Measurements from ENCODE around the gene SH3BGRL3.

Gene SH3BGRL3

DNA sequence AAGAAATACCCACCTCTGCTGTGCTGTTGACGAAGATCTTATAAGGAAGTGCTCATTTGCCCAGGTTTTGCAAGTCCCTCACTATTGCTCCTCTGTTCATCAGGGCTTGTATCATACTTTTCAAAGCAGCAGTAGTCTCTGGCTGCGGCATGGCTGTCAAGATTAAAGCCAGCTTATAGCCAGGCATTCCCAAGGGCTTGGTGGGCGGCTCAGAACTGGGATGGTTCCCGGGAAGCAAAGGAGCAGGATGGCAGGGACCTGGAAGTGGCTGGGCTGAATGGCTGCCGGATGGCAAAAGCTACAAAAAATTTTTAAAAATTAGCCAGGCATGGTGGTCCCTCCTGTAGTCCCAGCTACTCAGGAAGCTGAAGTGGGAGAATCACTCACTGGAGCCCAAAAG, 16.7 kb upstream of the SH3BGRL3 start:
- Histone ChIP-seq H4K8ac (ENCODE audit: low read depth, low read length) (no peak overlapping the region), H2BK120ac (ENCODE audit: low read depth, low read length) (no peak overlapping the region), H3K79me1 (ENCODE audit: low read length) (no peaks in the 10 kb centered on the region), H2AK5ac (ENCODE audit: low read length) (no peak overlapping the region), H2BK15ac (replicated peaks; ENCODE audit: low read depth) (no peak overlapping the region), H3K27ac (ENCODE audit: low read depth, low read length) (no peak overlapping the region), H2BK5ac (ENCODE audit: low read length) (no peak overlapping the region), H3K79me2 (ENCODE audit: control insufficient read depth, insufficient read depth, low read length) (no peaks in the 10 kb centered on the region), H4K5ac (ENCODE audit: low read length) (no peak overlapping the region), H3K56ac (ENCODE audit: low read length) (no peak overlapping the region), H3K4me3 (ENCODE audit: low read length) (no peak overlapping the region), H3K4ac (ENCODE audit: low read depth, low read length) (no peak overlapping the region), H3K27me3 (ENCODE audit: insufficient read depth, low read length, poor library complexity) (no peaks in the 10 kb centered on the region), H3K4me1 (ENCODE audit: control insufficient read depth, low read depth, low read length) (no peaks in the 10 kb centered on the region), H3K4me2 (ENCODE audit: low read length) (no peak overlapping the region), H3K9ac (ENCODE audit: low read length) (no peak overlapping the region), H3K23ac (ENCODE audit: low read length) (no peak overlapping the region), H3K36me3 (ENCODE audit: control insufficient read depth, insufficient read depth, low read length) (peaks cover 6% of the 10 kb centered on the region), H3K18ac (ENCODE audit: low read length) (no peak overlapping the region)
- no CpG with 5 or more reads among the region's 5 CpGs for WGBS (ENCODE audit: extremely low coverage, insufficient coverage, low lambda C conversion rate)
- DNase-seq, result no peak

DNA sequence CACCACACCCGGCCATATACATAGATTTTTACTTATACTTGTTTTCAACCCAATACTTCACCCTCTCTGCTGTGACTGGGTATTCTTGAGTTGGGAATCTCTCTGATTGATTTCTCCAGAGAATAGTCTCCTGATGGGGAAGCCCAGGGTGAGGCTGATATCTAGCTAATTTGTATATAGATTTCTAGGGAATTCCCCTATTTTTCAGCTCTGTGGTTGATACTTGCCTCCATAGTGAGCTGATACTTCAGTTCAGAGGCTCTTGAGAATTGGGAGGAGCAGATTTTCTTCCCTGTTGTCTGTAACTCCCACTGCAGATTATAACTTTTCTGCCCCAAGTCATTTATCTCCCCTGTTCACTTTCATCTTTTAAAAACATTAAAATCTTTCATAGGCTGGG, 14.5 kb upstream of the SH3BGRL3 start:
- H2BK5ac ChIP-seq (ENCODE audit: low read length), result no peak overlapping the region
- no peak overlapping the region for H2AK5ac ChIP-seq (ENCODE audit: low read length)
- H4K8ac ChIP-seq (ENCODE audit: low read depth, low read length), result no peak overlapping the region
- no peak overlapping the region for H3K56ac ChIP-seq (ENCODE audit: low read length)
- no peak overlapping the region for H2BK120ac ChIP-seq (ENCODE audit: low read depth, low read length)
- no CpG with 5 or more reads among the region's 1 CpG for WGBS (ENCODE audit: extremely low coverage, insufficient coverage, low lambda C conversion rate)
- H3K4me3 ChIP-seq (ENCODE audit: low read length), result no peak overlapping the region
- peaks cover 6% of the 10 kb centered on the region for H3K36me3 ChIP-seq (ENCODE audit: control insufficient read depth, insufficient read depth, low read length)
- no peak overlapping the region for H2BK15ac ChIP-seq (replicated peaks; ENCODE audit: low read depth)
- no peak overlapping the region for H3K4ac ChIP-seq (ENCODE audit: low read depth, low read length)
- H3K79me2 ChIP-seq (ENCODE audit: control insufficient read depth, insufficient read depth, low read length), result no peaks in the 10 kb centered on the region
- no peaks in the 10 kb centered on the region for H3K27me3 ChIP-seq (ENCODE audit: insufficient read depth, low read length, poor library complexity)
- H3K27ac ChIP-seq (ENCODE audit: low read depth, low read length), result no peak overlapping the region
- no peak overlapping the region for H4K5ac ChIP-seq (ENCODE audit: low read length)
- H3K79me1 ChIP-seq (ENCODE audit: low read length), result no peaks in the 10 kb centered on the region
- no peaks in the 10 kb centered on the region for H3K4me1 ChIP-seq (ENCODE audit: control insufficient read depth, low read depth, low read length)
- H3K23ac ChIP-seq (ENCODE audit: low read length), result no peak overlapping the region
- H3K9ac ChIP-seq (ENCODE audit: low read length), result no peak overlapping the region
- no peak overlapping the region for H3K18ac ChIP-seq (ENCODE audit: low read length)
- no peak for DNase-seq
- no peak overlapping the region for H3K4me2 ChIP-seq (ENCODE audit: low read length)

DNA sequence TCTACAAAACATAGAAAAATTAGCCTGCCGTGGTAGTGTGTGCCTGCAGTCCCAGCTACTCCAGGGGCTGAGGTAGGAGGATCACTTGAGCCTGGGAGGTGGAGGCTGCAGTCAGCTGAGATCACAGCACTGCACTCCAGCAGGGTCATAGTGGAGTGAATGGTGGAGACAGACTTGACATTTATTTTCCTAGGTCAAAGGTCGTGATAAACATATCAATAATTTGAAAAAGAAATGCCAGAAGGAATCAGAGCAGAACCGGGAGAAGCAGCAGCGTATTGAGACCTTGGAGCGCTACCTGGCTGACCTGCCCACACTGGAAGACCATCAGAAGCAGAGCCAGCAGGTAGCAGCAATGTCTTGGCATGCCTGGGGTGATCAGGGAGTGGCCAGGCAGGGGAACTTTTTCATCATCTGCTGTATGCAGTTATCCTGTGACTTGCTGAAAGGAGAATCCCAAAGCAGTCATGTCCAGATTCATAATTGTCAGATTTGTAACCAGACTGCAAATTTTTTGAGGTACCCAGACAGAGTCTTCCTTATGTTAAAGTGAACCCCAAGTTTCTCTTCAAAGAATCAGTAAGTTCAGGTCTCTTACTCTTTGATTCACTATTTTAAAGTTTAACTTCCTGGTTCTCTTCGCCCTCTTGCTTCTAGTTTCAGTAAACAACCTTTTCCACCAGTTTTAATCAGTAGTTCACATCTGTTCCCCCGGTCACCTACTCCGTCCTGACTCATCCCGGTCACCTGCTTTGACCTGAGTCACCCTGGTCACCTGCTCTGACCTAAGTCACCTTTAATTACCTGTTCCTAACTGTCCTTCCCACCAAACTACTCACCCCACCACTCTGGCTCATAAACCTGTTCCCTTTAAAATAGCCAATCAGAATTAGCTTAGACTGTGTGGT, 11.3 kb upstream of the SH3BGRL3 start:
- peaks cover 10% of the 10 kb centered on the region for H3K36me3 ChIP-seq (ENCODE audit: control insufficient read depth, insufficient read depth, low read length)
- no CpG with 5 or more reads among the region's 9 CpGs for WGBS (ENCODE audit: extremely low coverage, insufficient coverage, low lambda C conversion rate)
- H3K23ac ChIP-seq (ENCODE audit: low read length), result no peak overlapping the region
- no peaks in the 10 kb centered on the region for H3K79me2 ChIP-seq (ENCODE audit: control insufficient read depth, insufficient read depth, low read length)
- H3K4ac ChIP-seq (ENCODE audit: low read depth, low read length), result no peak overlapping the region
- H3K9ac ChIP-seq (ENCODE audit: low read length), result no peak overlapping the region
- H2BK120ac ChIP-seq (ENCODE audit: low read depth, low read length), result no peak overlapping the region
- H2BK15ac ChIP-seq (replicated peaks; ENCODE audit: low read depth), result no peak overlapping the region
- no peak overlapping the region for H3K27ac ChIP-seq (ENCODE audit: low read depth, low read length)
- no peaks in the 10 kb centered on the region for H3K79me1 ChIP-seq (ENCODE audit: low read length)
- H3K4me2 ChIP-seq (ENCODE audit: low read length), result no peak overlapping the region
- H3K18ac ChIP-seq (ENCODE audit: low read length), result no peak overlapping the region
- H3K4me3 ChIP-seq (ENCODE audit: low read length), result no peak overlapping the region
- H2AK5ac ChIP-seq (ENCODE audit: low read length), result no peak overlapping the region
- no peak overlapping the region for H3K56ac ChIP-seq (ENCODE audit: low read length)
- no peak overlapping the region for H2BK5ac ChIP-seq (ENCODE audit: low read length)
- no peaks in the 10 kb centered on the region for H3K27me3 ChIP-seq (ENCODE audit: insufficient read depth, low read length, poor library complexity)
- H3K4me1 ChIP-seq (ENCODE audit: control insufficient read depth, low read depth, low read length), result no peaks in the 10 kb centered on the region
- H4K5ac ChIP-seq (ENCODE audit: low read length), result no peak overlapping the region
- no peak for DNase-seq
- no peak overlapping the region for H4K8ac ChIP-seq (ENCODE audit: low read depth, low read length)

DNA sequence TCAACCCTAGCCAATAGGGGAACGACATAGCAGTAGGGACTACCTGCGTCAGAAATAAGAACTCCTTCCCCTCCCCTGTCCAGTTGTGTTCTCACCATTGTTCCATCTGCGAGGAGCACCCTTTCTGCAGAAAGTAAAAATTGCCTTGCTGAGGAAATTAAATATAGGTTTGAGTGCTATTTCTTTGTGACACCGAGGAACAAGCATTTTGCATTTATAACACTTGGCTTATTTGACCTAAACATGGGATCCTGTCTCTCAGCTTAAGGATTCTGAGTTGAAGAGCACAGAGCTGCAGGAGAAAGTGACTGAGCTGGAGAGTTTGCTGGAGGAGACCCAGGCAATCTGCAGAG, 10.7 kb upstream of the SH3BGRL3 start:
- no peak overlapping the region for H4K8ac ChIP-seq (ENCODE audit: low read depth, low read length)
- no CpG with 5 or more reads among the region's 4 CpGs for WGBS (ENCODE audit: extremely low coverage, insufficient coverage, low lambda C conversion rate)
- H3K4ac ChIP-seq (ENCODE audit: low read depth, low read length), result no peak overlapping the region
- no peak overlapping the region for H3K56ac ChIP-seq (ENCODE audit: low read length)
- H3K36me3 ChIP-seq (ENCODE audit: control insufficient read depth, insufficient read depth, low read length), result peaks cover 10% of the 10 kb centered on the region
- H3K9ac ChIP-seq (ENCODE audit: low read length), result no peak overlapping the region
- no peak overlapping the region for H3K27ac ChIP-seq (ENCODE audit: low read depth, low read length)
- H3K79me1 ChIP-seq (ENCODE audit: low read length), result no peaks in the 10 kb centered on the region
- H2BK5ac ChIP-seq (ENCODE audit: low read length), result no peak overlapping the region
- no peaks in the 10 kb centered on the region for H3K4me1 ChIP-seq (ENCODE audit: control insufficient read depth, low read depth, low read length)
- H4K5ac ChIP-seq (ENCODE audit: low read length), result no peak overlapping the region
- no peak overlapping the region for H2AK5ac ChIP-seq (ENCODE audit: low read length)
- H3K18ac ChIP-seq (ENCODE audit: low read length), result no peak overlapping the region
- H3K4me2 ChIP-seq (ENCODE audit: low read length), result no peak overlapping the region
- no peaks in the 10 kb centered on the region for H3K27me3 ChIP-seq (ENCODE audit: insufficient read depth, low read length, poor library complexity)
- H3K23ac ChIP-seq (ENCODE audit: low read length), result no peak overlapping the region
- no peak overlapping the region for H3K4me3 ChIP-seq (ENCODE audit: low read length)
- DNase-seq, result no peak
- no peak overlapping the region for H2BK120ac ChIP-seq (ENCODE audit: low read depth, low read length)
- H3K79me2 ChIP-seq (ENCODE audit: control insufficient read depth, insufficient read depth, low read length), result no peaks in the 10 kb centered on the region
- H2BK15ac ChIP-seq (replicated peaks; ENCODE audit: low read depth), result no peak overlapping the region

DNA sequence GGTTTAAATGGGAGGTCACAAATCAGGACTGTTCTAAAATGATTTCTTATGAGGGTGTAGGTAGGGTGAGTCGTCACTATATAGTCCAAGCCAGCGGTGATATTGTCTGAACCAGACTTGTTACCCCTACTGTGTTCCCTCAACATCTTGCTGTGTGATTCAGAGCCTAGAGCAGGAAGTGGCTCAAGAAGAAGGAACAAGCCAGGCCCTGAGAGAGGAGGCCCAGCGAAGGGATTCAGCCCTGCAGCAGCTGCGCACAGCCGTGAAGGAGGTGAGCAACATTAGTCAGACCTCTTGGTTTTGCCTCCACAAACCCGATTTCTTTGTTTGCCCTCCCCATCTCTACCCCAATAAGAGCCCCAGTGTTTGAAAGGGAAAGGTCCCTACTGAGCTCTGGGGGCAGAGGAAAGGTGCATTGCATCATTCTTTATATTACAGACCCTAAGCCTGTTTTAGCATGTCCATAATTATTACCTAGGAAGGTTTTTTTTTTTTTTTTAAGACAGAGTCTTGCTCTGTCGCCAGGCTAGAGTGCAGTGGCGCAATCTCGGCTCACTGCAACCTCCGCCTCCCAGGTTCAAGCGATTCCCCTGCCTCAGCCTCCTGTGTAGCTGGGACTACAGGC, 5.0 kb upstream of the SH3BGRL3 start:
- no peak overlapping the region for H3K27ac ChIP-seq (ENCODE audit: low read depth, low read length)

More for the DNA sequence above, 5.0 kb upstream of the SH3BGRL3 start:
- H2AK5ac ChIP-seq (ENCODE audit: low read length), result no peak overlapping the region
- H3K4me1 ChIP-seq (ENCODE audit: control insufficient read depth, low read depth, low read length), result peaks cover 4% of the 10 kb centered on the region
- no peak overlapping the region for H3K23ac ChIP-seq (ENCODE audit: low read length)
- H2BK15ac ChIP-seq (replicated peaks; ENCODE audit: low read depth), result no peak overlapping the region
- no peak overlapping the region for H3K18ac ChIP-seq (ENCODE audit: low read length)
- H2BK5ac ChIP-seq (ENCODE audit: low read length), result no peak overlapping the region
- DNase-seq, result no peak
- H3K56ac ChIP-seq (ENCODE audit: low read length), result no peak overlapping the region
- H3K9ac ChIP-seq (ENCODE audit: low read length), result no peak overlapping the region
- H3K4ac ChIP-seq (ENCODE audit: low read depth, low read length), result no peak overlapping the region
- H3K4me2 ChIP-seq (ENCODE audit: low read length), result no peak overlapping the region
- H3K27me3 ChIP-seq (ENCODE audit: insufficient read depth, low read length, poor library complexity), result no peaks in the 10 kb centered on the region
- H3K4me3 ChIP-seq (ENCODE audit: low read length), result no peak overlapping the region
- H3K79me1 ChIP-seq (ENCODE audit: low read length), result no peaks in the 10 kb centered on the region
- no peak overlapping the region for H4K8ac ChIP-seq (ENCODE audit: low read depth, low read length)
- no peaks in the 10 kb centered on the region for H3K79me2 ChIP-seq (ENCODE audit: control insufficient read depth, insufficient read depth, low read length)
- no CpG with 5 or more reads among the region's 11 CpGs for WGBS (ENCODE audit: extremely low coverage, insufficient coverage, low lambda C conversion rate)
- H2BK120ac ChIP-seq (ENCODE audit: low read depth, low read length), result no peak overlapping the region
- H3K36me3 ChIP-seq (ENCODE audit: control insufficient read depth, insufficient read depth, low read length), result peaks cover 25% of the 10 kb centered on the region
- H4K5ac ChIP-seq (ENCODE audit: low read length), result no peak overlapping the region

Measured in mesendoderm (in vitro differentiated cells).